IMR-90 (cell line): ENCODE data around the gene TRPC3. TPM values are rescaled to one million over a fixed set of nuclear protein-coding genes. Genes with fewer than 3 reads are reported as not detected.

Experiments used
- ATAC-seq: fragments of 200-7000 bp; cut with Tn5 transposase; 2 replicates; pipeline ENCODE4 v1.9.1; 2020; ENCODE audit warnings: low read depth, mild to moderate bottlenecking, moderate library complexity
- BruUV-seq: library from RNA; stranded (reverse); fragments of 400-500 nt; replicated peaks from 2 replicates; lab custom pipeline; 2021; lab: Mats Ljungman, UMichigan
- CTCF ChIA-PET: fragments of 300-600 bp; formaldehyde crosslinking; extraction: SDS; loops from one replicate; lab custom pipeline; 2021; ENCODE audit warnings: antibody characterized with exemption; lab: Yijun Ruan, JAX
- POLR2A ChIA-PET: fragments of 300-600 bp; sonication (Branson Sonifier 250); formaldehyde crosslinking; loops from one replicate; lab custom pipeline; 2022; ENCODE audit warnings: antibody characterized with exemption; ENCODE audit not compliant: unreplicated experiment; lab: Charles Lee
- DNase-seq: peaks from one replicate; pipeline ENCODE4 v3.0.0; 2013
- H2AFZ ChIP-seq: replicated peaks from 2 replicates; pipeline ENCODE3; 2013; ENCODE audit warnings: low read length, mild to moderate bottlenecking; ENCODE audit not compliant: poor library complexity
- H2AK5ac ChIP-seq: 2 replicates; pipeline ENCODE4 v1.6.1; 2013; ENCODE audit warnings: low read depth, low read length, inconsistent platforms
- H2AK9ac ChIP-seq: replicated peaks from 2 replicates; pipeline ENCODE3; 2013; ENCODE audit warnings: mild to moderate bottlenecking, low read depth, low read length, moderate library complexity; ENCODE audit not compliant: poor library complexity
- H2BK120ac ChIP-seq: 2 replicates; pipeline ENCODE4 v1.6.1; 2013; ENCODE audit warnings: low read depth, low read length, inconsistent platforms
- H2BK15ac ChIP-seq: 3 replicates; pipeline ENCODE4 v1.6.1; 2013; ENCODE audit warnings: low read depth, low read length, inconsistent platforms
- H2BK20ac ChIP-seq: 2 replicates; pipeline ENCODE4 v1.6.1; 2013; ENCODE audit warnings: low read depth, mild to moderate bottlenecking, inconsistent platforms, low read length, moderate library complexity
- H2BK5ac ChIP-seq: 2 replicates; pipeline ENCODE4 v1.6.1; 2013; ENCODE audit warnings: mild to moderate bottlenecking, low read depth, low read length, inconsistent platforms; ENCODE audit not compliant: poor library complexity, severe bottlenecking
- H3K14ac ChIP-seq: replicated peaks from 2 replicates; pipeline ENCODE4 v1.6.1; 2013; ENCODE audit warnings: low read depth, low read length, inconsistent platforms
- H3K18ac ChIP-seq: 2 replicates; pipeline ENCODE4 v1.6.1; 2013; ENCODE audit warnings: low read depth, low read length, control low read depth
- H3K23ac ChIP-seq: 2 replicates; pipeline ENCODE4 v1.6.1; 2013; ENCODE audit warnings: low read depth, low read length, inconsistent platforms
- H3K27ac ChIP-seq: 2 replicates; pipeline ENCODE4 v1.5.1; 2013; ENCODE audit warnings: mild to moderate bottlenecking, control low read depth, low read length; ENCODE audit not compliant: insufficient read depth
- H3K27me3 ChIP-seq: 2 replicates; pipeline ENCODE4 v1.6.1; 2013; ENCODE audit warnings: low read length; ENCODE audit not compliant: control insufficient read depth, insufficient read depth
- H3K36me3 ChIP-seq: 2 replicates; pipeline ENCODE4 v1.6.1; 2013; ENCODE audit warnings: low read length, mixed read lengths; ENCODE audit not compliant: control insufficient read depth, insufficient read depth
- H3K4ac ChIP-seq: 2 replicates; pipeline ENCODE4 v1.6.1; 2013; ENCODE audit warnings: low read depth, low read length, inconsistent platforms
- H3K4me1 ChIP-seq: 2 replicates; pipeline ENCODE4 v1.6.1; 2013; ENCODE audit warnings: low read length, mixed read lengths; ENCODE audit not compliant: control insufficient read depth, insufficient read depth
- H3K4me2 ChIP-seq: 2 replicates; pipeline ENCODE4 v1.6.1; 2013; ENCODE audit warnings: low read depth, mild to moderate bottlenecking, control low read depth, low read length, moderate library complexity
- H3K4me3 ChIP-seq: 2 replicates; pipeline ENCODE4 v1.5.1; 2013; ENCODE audit warnings: low read depth, mild to moderate bottlenecking, control low read depth, low read length, moderate library complexity; ENCODE audit not compliant: insufficient read depth
- H3K56ac ChIP-seq: 2 replicates; pipeline ENCODE4 v1.6.1; 2013; ENCODE audit warnings: low read length, inconsistent platforms; ENCODE audit not compliant: insufficient read depth; ENCODE audit errors: extremely low read depth
- H3K79me1 ChIP-seq, 2 experiments: 2 replicates each; pipeline ENCODE4 v1.6.1; 2013; ENCODE audit warnings: low read length in 2 of 2, inconsistent platforms in 1 of 2, low read depth in 1 of 2
- H3K9ac ChIP-seq: 2 replicates; pipeline ENCODE4 v1.6.1; 2013; ENCODE audit warnings: low read depth, low read length, control low read depth
- H3K9me1 ChIP-seq: 2 replicates; pipeline ENCODE4 v1.6.1; 2013; ENCODE audit warnings: low read length, inconsistent platforms; ENCODE audit not compliant: insufficient read depth
- H3K9me3 ChIP-seq: 2 replicates; pipeline ENCODE4 v1.6.1; 2013; ENCODE audit warnings: low read length; ENCODE audit not compliant: control insufficient read depth, insufficient read depth
- H4K20me1 ChIP-seq: 2 replicates; pipeline ENCODE4 v1.6.1; 2013; ENCODE audit warnings: low read length, inconsistent platforms; ENCODE audit not compliant: insufficient read depth
- H4K5ac ChIP-seq: 2 replicates; pipeline ENCODE4 v1.6.1; 2013; ENCODE audit warnings: mild to moderate bottlenecking, low read depth, low read length, control low read depth
- H4K8ac ChIP-seq, 2 experiments: 2 replicates each; pipeline ENCODE4 v1.6.1; 2013; ENCODE audit warnings: low read depth in 2 of 2, low read length in 2 of 2, control low read depth in 1 of 2, inconsistent platforms in 1 of 2
- H4K91ac ChIP-seq: 2 replicates; pipeline ENCODE4 v1.6.1; 2013; ENCODE audit warnings: low read depth, low read length, inconsistent platforms; ENCODE audit not compliant: insufficient read depth
- BHLHE40 ChIP-seq: fragments of 150-350 bp; IDR thresholded peaks from 2 replicates; pipeline ENCODE4 v1.6.1; 2016; ENCODE audit warnings: mild to moderate bottlenecking, low read depth, low read length
- CEBPB ChIP-seq: IDR thresholded peaks from 2 replicates; pipeline ENCODE4 v1.6.1; 2012; ENCODE audit warnings: low read depth, low read length, improper control_type of control experiment
- CHD1 ChIP-seq: IDR thresholded peaks from 2 replicates; pipeline ENCODE4 v1.6.1; 2012; ENCODE audit warnings: low read depth, low read length, improper control_type of control experiment
- ELK1 ChIP-seq: fragments of 150-350 bp; IDR thresholded peaks from 2 replicates; pipeline ENCODE4 v1.6.1; 2016; ENCODE audit warnings: low read depth, mild to moderate bottlenecking, low read length, moderate library complexity, borderline replicate concordance
- MAFK ChIP-seq: IDR thresholded peaks from 2 replicates; pipeline ENCODE4 v1.6.1; 2012; ENCODE audit warnings: low read depth, low read length, improper control_type of control experiment
- MAZ ChIP-seq: IDR thresholded peaks from 2 replicates; pipeline ENCODE4 v1.6.1; 2012; ENCODE audit warnings: low read depth, mild to moderate bottlenecking, low read length, improper control_type of control experiment, moderate library complexity, borderline replicate concordance
- POLR2A ChIP-seq: IDR thresholded peaks from 2 replicates; pipeline ENCODE4 v1.6.1; 2012; ENCODE audit warnings: mild to moderate bottlenecking, low read depth, low read length
- RFX5 ChIP-seq: IDR thresholded peaks from 2 replicates; pipeline ENCODE4 v1.8.0; 2012; ENCODE audit warnings: low read depth, mild to moderate bottlenecking, low read length, moderate library complexity
- SMC3 ChIP-seq: fragments of 150-350 bp; IDR thresholded peaks from 2 replicates; pipeline ENCODE4 v1.6.1; 2016; ENCODE audit warnings: low read depth, mild to moderate bottlenecking, antibody characterized with exemption, low read length, moderate library complexity
- WGBS, 2 experiments: methylation state at CpG; one replicate each; pipeline versions ENCODE4 v1.1.5 to v1.1.7; 2013; ENCODE audit warnings: missing lambda C conversion rate in 2 of 2; ENCODE audit not compliant: insufficient read length in 1 of 2; ENCODE audit errors: extremely low coverage in 2 of 2; 5-methylcytosine and 5-hydroxymethylcytosine counted together
- dilution Hi-C: fragments of 300-500 bp; cut with HindIII; formaldehyde crosslinking; loops from one replicate; pipeline ENCODE4 v1.14.3; 2018; ENCODE audit warnings: low sequenced_read_pairs; ENCODE audit not compliant: unreplicated experiment
- in situ Hi-C: fragments of 300-500 bp; cut with MboI; formaldehyde crosslinking; loops from 3 replicates; pipeline ENCODE4 v1.14.3; 2019; ENCODE audit warnings: low sequenced_read_pairs, inconsistent platforms, mixed read lengths
- intact Hi-C: fragments of 100-400 bp; cut with micrococcal nuclease; formaldehyde crosslinking; loops from 2 replicates; pipeline ENCODE4 v1.10.0; 2022
- polyA plus RNA-seq, 3 experiments: library from polyadenylated mRNA; depleted of rRNA; stranded (reverse); fragments of >200 nt; gene quantifications; 2 replicates each; pipeline ENCODE4 v1.2.3, GENCODE V29; 2012; ENCODE audit warnings: low replicate concordance in 1 of 3
- total RNA-seq: library from RNA; depleted of rRNA; stranded (reverse); fragments of >200 nt; gene quantifications from 2 replicates; pipeline ENCODE4 v1.2.3, GENCODE V29; 2012
- TF ChIP-seq, protein P1 (sequence below): conservative IDR thresholded peaks from 2 replicates; pipeline ENCODE4 v1.5.1; 2012; ENCODE audit warnings: mild to moderate bottlenecking, low read depth, low read length, improper control_type of control experiment
- TF ChIP-seq, protein P2 (sequence below): fragments of 150-350 bp; IDR thresholded peaks from 2 replicates; pipeline ENCODE4 v1.6.1; 2017; ENCODE audit warnings: mild to moderate bottlenecking, antibody characterized with exemption, low read length, low read depth

The TRPC3 gene
- total and polyA plus RNA-seq, 2 of the 4 experiments (the other 2 are of a cell fraction) = 1.1 to 2.7 TPM

DNA sequence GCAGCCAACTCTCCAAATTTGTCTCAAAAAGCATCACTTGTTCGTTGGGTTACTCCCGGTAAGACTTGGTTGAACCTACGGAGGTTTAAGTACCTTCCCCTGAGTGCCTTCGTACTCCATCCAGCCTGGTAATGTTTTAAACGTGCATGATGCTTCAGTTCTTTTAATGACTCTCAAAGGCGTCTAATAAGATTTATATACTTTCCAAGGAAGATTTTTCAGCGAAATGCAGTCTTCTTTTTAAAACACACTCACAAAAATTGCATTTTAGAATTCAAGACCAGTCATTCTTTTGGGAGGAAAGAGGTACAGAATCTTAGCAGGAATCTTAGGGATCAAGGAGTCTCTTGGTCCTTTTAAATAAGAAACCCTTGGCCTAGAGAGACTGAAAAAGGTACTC lies 430 bp upstream of the TRPC3 start:
- dilution Hi-C loops (no loop called here), intact Hi-C loops (loop anchor here (5.0 kb wide), 3 partner anchors 50 to 220 kb away; no protein-coding TSS in a partner anchor), in situ Hi-C loops (no loop called here)
- WGBS, 2 experiments = no CpG with 5 or more reads among the region's 7 CpGs
- H2BK120ac ChIP-seq = no peak overlapping the region
- 0 out of 2 replicates have a peak overlapping the region, but pooled peaks have one; percentile 37 for H3K14ac ChIP-seq
- peaks cover 0 to 4% of the 10 kb centered on the region in 2 experiments; a peak in 1 of 4 replicates for H3K79me1 ChIP-seq
- H2BK20ac ChIP-seq = no peak overlapping the region
- no peak overlapping the region for H2BK15ac ChIP-seq
- H3K18ac ChIP-seq = no peak overlapping the region
- BruUV-seq = no TSS peak
- H3K27me3 ChIP-seq = no peaks in the 10 kb centered on the region
- POLR2A ChIA-PET = no interaction called here
- CTCF ChIA-PET = no interaction called here
- H2AK9ac ChIP-seq = no peak overlapping the region
- no peak overlapping the region for H2BK5ac ChIP-seq
- H4K20me1 ChIP-seq = no peaks in the 10 kb centered on the region
- H3K23ac ChIP-seq = no peak overlapping the region
- H4K5ac ChIP-seq = no peak overlapping the region
- H3K4me3 ChIP-seq = peak overlapping the region; percentile 76
- H3K4ac ChIP-seq = no peak overlapping the region
- DNase-seq (no peak), ATAC-seq (no peak)
- peak overlapping the region; percentile 19; the same call in 1 of the 2 replicates for H3K27ac ChIP-seq
- H2AFZ ChIP-seq = no peak overlapping the region
- H2AK5ac ChIP-seq = no peak overlapping the region
- no peaks in the 10 kb centered on the region for H3K9me3 ChIP-seq
- no peak for TF ChIP-seq POLR2A
- TF ChIP-seq RFX5 = no peak
- TF ChIP-seq, protein P1, sequence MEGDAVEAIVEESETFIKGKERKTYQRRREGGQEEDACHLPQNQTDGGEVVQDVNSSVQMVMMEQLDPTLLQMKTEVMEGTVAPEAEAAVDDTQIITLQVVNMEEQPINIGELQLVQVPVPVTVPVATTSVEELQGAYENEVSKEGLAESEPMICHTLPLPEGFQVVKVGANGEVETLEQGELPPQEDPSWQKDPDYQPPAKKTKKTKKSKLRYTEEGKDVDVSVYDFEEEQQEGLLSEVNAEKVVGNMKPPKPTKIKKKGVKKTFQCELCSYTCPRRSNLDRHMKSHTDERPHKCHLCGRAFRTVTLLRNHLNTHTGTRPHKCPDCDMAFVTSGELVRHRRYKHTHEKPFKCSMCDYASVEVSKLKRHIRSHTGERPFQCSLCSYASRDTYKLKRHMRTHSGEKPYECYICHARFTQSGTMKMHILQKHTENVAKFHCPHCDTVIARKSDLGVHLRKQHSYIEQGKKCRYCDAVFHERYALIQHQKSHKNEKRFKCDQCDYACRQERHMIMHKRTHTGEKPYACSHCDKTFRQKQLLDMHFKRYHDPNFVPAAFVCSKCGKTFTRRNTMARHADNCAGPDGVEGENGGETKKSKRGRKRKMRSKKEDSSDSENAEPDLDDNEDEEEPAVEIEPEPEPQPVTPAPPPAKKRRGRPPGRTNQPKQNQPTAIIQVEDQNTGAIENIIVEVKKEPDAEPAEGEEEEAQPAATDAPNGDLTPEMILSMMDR = no peak
- TF ChIP-seq CHD1 = no peak
- no peak for TF ChIP-seq MAZ
- TF ChIP-seq BHLHE40 = no peak
- no peak for TF ChIP-seq MAFK
- TF ChIP-seq, protein P2, sequence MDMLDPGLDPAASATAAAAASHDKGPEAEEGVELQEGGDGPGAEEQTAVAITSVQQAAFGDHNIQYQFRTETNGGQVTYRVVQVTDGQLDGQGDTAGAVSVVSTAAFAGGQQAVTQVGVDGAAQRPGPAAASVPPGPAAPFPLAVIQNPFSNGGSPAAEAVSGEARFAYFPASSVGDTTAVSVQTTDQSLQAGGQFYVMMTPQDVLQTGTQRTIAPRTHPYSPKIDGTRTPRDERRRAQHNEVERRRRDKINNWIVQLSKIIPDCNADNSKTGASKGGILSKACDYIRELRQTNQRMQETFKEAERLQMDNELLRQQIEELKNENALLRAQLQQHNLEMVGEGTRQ = no peak
- no peak for TF ChIP-seq ELK1
- TF ChIP-seq CEBPB = no peak
- TF ChIP-seq SMC3 = no peak
- H3K56ac ChIP-seq = peak overlapping the region; percentile 39; the same call in 1 of the 2 replicates
- H3K4me1 ChIP-seq = no peaks in the 10 kb centered on the region
- H3K4me2 ChIP-seq = peak overlapping the region; percentile 77
- peak overlapping the region; percentile 60; the same call in 1 of the 2 replicates for H3K9ac ChIP-seq
- no peaks in the 10 kb centered on the region for H3K36me3 ChIP-seq
- H4K8ac ChIP-seq = no peak overlapping the region
- H3K9me1 ChIP-seq = 0 out of 2 replicates have a peak, but pooled peaks cover under 1% of the 10 kb centered on the region
- H4K91ac ChIP-seq = no peak overlapping the region; the same call in 1 of the 2 replicates
